ENCODE results near the gene LARGE2. TPM values are rescaled to one million over a fixed set of nuclear protein-coding genes. Genes with fewer than 3 reads are reported as not detected.

Gene LARGE2
- polyA plus RNA-seq, 1 donor from 2014 or later = not detected

- no peak for TF ChIP-seq EP300 (conservative IDR thresholded peaks at IDR 0.05; ENCODE audit: poor library complexity, severe bottlenecking)
Observed at GRCh38 chr11:45973601-45974000, 51.1 kb downstream of the LARGE2 start (continued).

- no peak for TF ChIP-seq EZH2 (IDR thresholded peaks at IDR 0.05; ENCODE audit: borderline replicate concordance, insufficient read depth, low read length, poor library complexity, severe bottlenecking)
- TF ChIP-seq REST (IDR thresholded peaks at IDR 0.05; ENCODE audit: borderline replicate concordance) = no peak
- TF ChIP-seq EP300 (conservative IDR thresholded peaks at IDR 0.05; ENCODE audit: poor library complexity, severe bottlenecking) = no peak
- no peak for TF ChIP-seq MXI1 (conservative IDR thresholded peaks at IDR 0.05; ENCODE audit: poor library complexity, severe bottlenecking)
- no peak for TF ChIP-seq POLR2AphosphoS5 (IDR thresholded peaks at IDR 0.05)
- TF ChIP-seq SMC3 (conservative IDR thresholded peaks at IDR 0.05; ENCODE audit: poor library complexity) = no peak
- TF ChIP-seq RAD21 (conservative IDR thresholded peaks at IDR 0.05) = no peak
- no peak for TF ChIP-seq TAF1 (IDR thresholded peaks at IDR 0.05; ENCODE audit: low read depth)
- no peak for TF ChIP-seq CTCF (IDR thresholded peaks at IDR 0.05; ENCODE audit: poor library complexity, severe bottlenecking)
- Histone ChIP-seq H3K27me3 (ENCODE audit: insufficient read depth, low read depth, low read length) (no peaks in the 10 kb centered on the region), H3K4me2 (ENCODE audit: low read length) (no peak overlapping the region)
Observed at GRCh38 chr11:45974806-45975205, 52.4 kb downstream of the LARGE2 start.

More at GRCh38 chr11:45974806-45975205, 52.4 kb downstream of the LARGE2 start:
- no peaks in the 10 kb centered on the region for H3K9me2 ChIP-seq (ENCODE audit: insufficient read depth, low read length)
- H4K20me1 ChIP-seq (ENCODE audit: insufficient read depth) = no peaks in the 10 kb centered on the region
- no peak overlapping the region for H3K27ac ChIP-seq (ENCODE audit: low read length)
- no peak overlapping the region for H3K9ac ChIP-seq (ENCODE audit: low read length)
- no peaks in the 10 kb centered on the region for H3K79me2 ChIP-seq (replicated peaks; ENCODE audit: insufficient read depth, low read length)
- no peak overlapping the region for H3K4me3 ChIP-seq (ENCODE audit: low read length)
- H3K9me3 ChIP-seq (ENCODE audit: low read length) = no peaks in the 10 kb centered on the region
- H3K36me3 ChIP-seq (ENCODE audit: insufficient read depth, low read length) = no peaks in the 10 kb centered on the region
- no peaks in the 10 kb centered on the region for H3F3A ChIP-seq (ENCODE audit: insufficient read depth, low read length, poor library complexity, severe bottlenecking)
- no peak overlapping the region for H2AFZ ChIP-seq (ENCODE audit: low read depth, low read length)

Other genes starting within 250 kb of the LARGE2 start
- gene SLC35C1, start 117.5 kb upstream of the LARGE2 start, polyA plus RNA-seq = 2.3 and 3.3 TPM in 2 replicates
- gene CRY2, start 75.2 kb upstream of the LARGE2 start, polyA plus RNA-seq = 27.8 and 35.1 TPM in 2 replicates
- 58.8 and 76.0 TPM in 2 replicates for gene MAPK8IP1, start 37.0 kb upstream of the LARGE2 start, polyA plus RNA-seq
- gene FREY1, start 15.4 kb upstream of the LARGE2 start, polyA plus RNA-seq = not detected in 2 replicates
- 61.1 and 71.6 TPM in 2 replicates for gene PEX16, start 4.8 kb upstream of the LARGE2 start, polyA plus RNA-seq
- gene PHF21A, start 198.8 kb downstream of the LARGE2 start, polyA plus RNA-seq = 18.9 and 31.7 TPM in 2 replicates

Measured in neural cell (in vitro differentiated cells).